ENCODE results near the gene SNX25. TPM values are rescaled to one million over a fixed set of nuclear protein-coding genes. Genes with fewer than 3 reads are reported as not detected.

Gene SNX25
- total RNA-seq, 4 donors from 2014 or later, result 11.3 to 17.3 (median 13.4) TPM

- Histone ChIP-seq H3K4me1 (peaks cover 13 to 14% of the 10 kb centered on the region in 2 donors), H3K27me3 (no peaks in the 10 kb centered on the region), H3K27ac (no peak overlapping the region), H3K36me3 (peaks cover 0 to 4% of the 10 kb centered on the region in 2 donors), H3K9me3 (no peaks in the 10 kb centered on the region), H3K4me3 (no peak overlapping the region)
- ATAC-seq (no peak), DNase-seq (no peak)
- in situ Hi-C loops (cut with MboI; ENCODE audit: low sequenced_read_pairs in 4 of 4), result no loop called here
- intact Hi-C loops (cut with DNase I; ENCODE audit: low total_unique reads), result no loop called here
- TF ChIP-seq CTCF (IDR thresholded peaks at IDR 0.05 in 4 of 5, conservative IDR thresholded peaks at IDR 0.05 in 1 of 5) (no peak), POLR2A (IDR thresholded peaks at IDR 0.05) (no peak)
These were observed 61.5 kb downstream of the SNX25 start for GRCh38 chr4:185270885-185271284.

GRCh38 chr4:185272245-185272644, 62.8 kb downstream of the SNX25 start:
- H3K4me3 ChIP-seq, result no peak overlapping the region
- ATAC-seq, result no peak
- TF ChIP-seq POLR2A (IDR thresholded peaks at IDR 0.05) (no peak), CTCF (IDR thresholded peaks at IDR 0.05 in 4 of 5, conservative IDR thresholded peaks at IDR 0.05 in 1 of 5) (no peak)
- H3K4me1 ChIP-seq, result peaks cover 13 to 14% of the 10 kb centered on the region in 2 donors
- intact Hi-C loops (cut with DNase I; ENCODE audit: low total_unique reads) (no loop called here), in situ Hi-C loops (cut with MboI; ENCODE audit: low sequenced_read_pairs in 4 of 4) (no loop called here)
- H3K27ac ChIP-seq, result no peak overlapping the region
- no peaks in the 10 kb centered on the region for H3K27me3 ChIP-seq
- no peaks in the 10 kb centered on the region for H3K9me3 ChIP-seq
- peaks cover 0 to 4% of the 10 kb centered on the region in 2 donors for H3K36me3 ChIP-seq
- no peak for DNase-seq

- DNase-seq (no peak), ATAC-seq (no peak)
- intact Hi-C loops (cut with DNase I; ENCODE audit: low total_unique reads) (no loop called here), in situ Hi-C loops (cut with MboI; ENCODE audit: low sequenced_read_pairs in 4 of 4) (no loop called here)
- no peaks in the 10 kb centered on the region for H3K27me3 ChIP-seq
- no peak overlapping the region for H3K4me3 ChIP-seq
- no peaks in the 10 kb centered on the region for H3K9me3 ChIP-seq
- H3K36me3 ChIP-seq, result no peaks in the 10 kb centered on the region
- peaks cover 9 to 13% of the 10 kb centered on the region in 2 donors for H3K4me1 ChIP-seq
- H3K27ac ChIP-seq, result no peak overlapping the region
- TF ChIP-seq POLR2A (IDR thresholded peaks at IDR 0.05) (no peak), CTCF (IDR thresholded peaks at IDR 0.05 in 4 of 5, conservative IDR thresholded peaks at IDR 0.05 in 1 of 5) (no peak)
These were observed 66.1 kb downstream of the SNX25 start for GRCh38 chr4:185275501-185275900.

GRCh38 chr4:185276036-185276435, 66.6 kb downstream of the SNX25 start:
- Histone ChIP-seq H3K27me3 (no peaks in the 10 kb centered on the region), H3K36me3 (no peaks in the 10 kb centered on the region), H3K4me1 (peaks cover 9 to 13% of the 10 kb centered on the region in 2 donors), H3K27ac (no peak overlapping the region), H3K4me3 (no peak overlapping the region), H3K9me3 (no peaks in the 10 kb centered on the region)
- no peak for ATAC-seq
- no peak for DNase-seq
- no peak for TF ChIP-seq POLR2A (IDR thresholded peaks at IDR 0.05)
- TF ChIP-seq CTCF (IDR thresholded peaks at IDR 0.05 in 4 of 5, conservative IDR thresholded peaks at IDR 0.05 in 1 of 5), result no peak
- intact Hi-C loops (cut with DNase I; ENCODE audit: low total_unique reads) (no loop called here), in situ Hi-C loops (cut with MboI; ENCODE audit: low sequenced_read_pairs in 4 of 4) (no loop called here)

GRCh38 chr4:185278716-185279115, 69.3 kb downstream of the SNX25 start:
- no peaks in the 10 kb centered on the region for H3K36me3 ChIP-seq
- ATAC-seq, result no peak
- no peak overlapping the region for H3K27ac ChIP-seq
- no peak for DNase-seq
- TF ChIP-seq CTCF (IDR thresholded peaks at IDR 0.05 in 4 of 5, conservative IDR thresholded peaks at IDR 0.05 in 1 of 5) (no peak), POLR2A (IDR thresholded peaks at IDR 0.05) (no peak)
- no peaks in the 10 kb centered on the region for H3K9me3 ChIP-seq
- no peaks in the 10 kb centered on the region for H3K27me3 ChIP-seq
- in situ Hi-C loops (cut with MboI; ENCODE audit: low sequenced_read_pairs in 4 of 4), result no loop called here
- H3K4me3 ChIP-seq, result no peak overlapping the region
- peaks cover 9 to 13% of the 10 kb centered on the region in 2 donors for H3K4me1 ChIP-seq
- intact Hi-C loops (cut with DNase I; ENCODE audit: low total_unique reads), result no loop called here

All from gastrocnemius medialis (tissue), 4 donors.